HepG2 (cell line): Measurements from ENCODE around the gene SAP25. TPM values are rescaled to one million over a fixed set of nuclear protein-coding genes. Genes with fewer than 3 reads are reported as not detected.
A peak's percentile ranks its signal among the peaks of the same experiment; 100 is the strongest.

Experiments used
- ATF1 ChIP-seq: IDR thresholded peaks from 2 replicates; pipeline ENCODE4 v1.6.1; 2016; ENCODE audit warnings: mild to moderate bottlenecking, control low read depth
- CEBPZ ChIP-seq: IDR thresholded peaks from 2 replicates; pipeline ENCODE4 v1.6.1; 2012; ENCODE audit warnings: low read length, improper control_type of control experiment
- HHEX ChIP-seq: IDR thresholded peaks from 2 replicates; pipeline ENCODE4 v1.6.1; 2016; ENCODE audit warnings: control low read depth
- HOXA5 ChIP-seq: sonication (generic); formaldehyde crosslinking; IDR thresholded peaks from 2 replicates; pipeline ENCODE4 v1.4.0; 2020; ENCODE audit warnings: missing genetic modification reagents
- RBFOX2 ChIP-seq: fragments of 200-400 bp; formaldehyde crosslinking; IDR thresholded peaks from 2 replicates; pipeline ENCODE4 v1.6.1; 2017; ENCODE audit warnings: low read depth, mild to moderate bottlenecking, low read length
- RFXAP ChIP-seq: sonication (generic); formaldehyde crosslinking; IDR thresholded peaks from 2 replicates; pipeline ENCODE4 v1.4.0; 2020; ENCODE audit warnings: missing genetic modification reagents, borderline replicate concordance
- TRIM22 ChIP-seq: fragments of 450-650 bp; IDR thresholded peaks from 2 replicates; pipeline ENCODE4 v1.6.1; 2017
- XRCC5 ChIP-seq: fragments of 200-400 bp; formaldehyde crosslinking; optimal IDR thresholded peaks from 2 replicates; pipeline ENCODE3; 2017; ENCODE audit warnings: mild to moderate bottlenecking, low read length
- ZFP1 ChIP-seq: IDR thresholded peaks from 2 replicates; pipeline ENCODE4 v1.6.1; 2016
- ZNF225 ChIP-seq: sonication (generic); formaldehyde crosslinking; IDR thresholded peaks from 2 replicates; pipeline ENCODE4 v1.4.0; 2020; ENCODE audit warnings: mild to moderate bottlenecking, missing genetic modification reagents
- ZNF234 ChIP-seq: sonication (generic); formaldehyde crosslinking; conservative IDR thresholded peaks from 2 replicates; pipeline ENCODE4 v1.5.1; 2020; ENCODE audit warnings: mild to moderate bottlenecking, missing genetic modification reagents
- ZNF296 ChIP-seq: sonication (generic); formaldehyde crosslinking; conservative IDR thresholded peaks from 2 replicates; pipeline ENCODE4 v1.5.0; 2020; ENCODE audit warnings: mild to moderate bottlenecking, missing genetic modification reagents
- ZNF432 ChIP-seq: sonication (generic); formaldehyde crosslinking; IDR thresholded peaks from 2 replicates; pipeline ENCODE4 v1.5.0; 2020; ENCODE audit warnings: missing genetic modification reagents, mild to moderate bottlenecking, borderline replicate concordance
- ZNF563 ChIP-seq: sonication (generic); formaldehyde crosslinking; IDR thresholded peaks from 2 replicates; pipeline ENCODE4 v1.8.0; 2022; ENCODE audit warnings: mild to moderate bottlenecking, moderate library complexity, missing genetic modification reagents
- ZNF614 ChIP-seq: IDR thresholded peaks from 2 replicates; pipeline ENCODE4 v1.6.1; 2018; ENCODE audit warnings: missing biosample characterization, missing genetic modification reagents, inconsistent platforms, borderline replicate concordance
- ZNF768 ChIP-seq: sonication (generic); formaldehyde crosslinking; IDR thresholded peaks from 2 replicates; pipeline ENCODE4 v1.4.0; 2020; ENCODE audit warnings: missing genetic modification reagents
- polyA plus RNA-seq, 8 experiments: library from polyadenylated mRNA; depleted of rRNA in 3 of 8; stranded (reverse) in 7 of 8; unstranded in 1 of 8; fragments of >200 nt; fragmentation: Illumina TruSeq in 4 of 8; extraction: Trizol in 4 of 8; gene quantifications; 2 replicates each; pipeline versions ENCODE4 v1.2.1 to v1.2.3, GENCODE V29; 2011 to 2016; ENCODE audit warnings: low read depth in 4 of 8, missing spikeins in 1 of 8, mixed read lengths in 1 of 8; ENCODE audit not compliant: insufficient read depth in 1 of 8
- total RNA-seq, 5 experiments: library from RNA; depleted of rRNA; stranded (reverse); fragments of >200 nt; fragmentation: Illumina TruSeq; extraction: Trizol; gene quantifications; 2 replicates each; pipeline ENCODE4 v1.2.3, GENCODE V29; 2016; ENCODE audit warnings: low read depth in 1 of 5
- TF ChIP-seq, protein P1 (sequence below): sonication (generic); formaldehyde crosslinking; IDR thresholded peaks from 2 replicates; pipeline ENCODE4 v1.4.0; 2020; ENCODE audit warnings: mild to moderate bottlenecking, low read depth, missing genetic modification reagents
- TF ChIP-seq, protein P2 (sequence below): sonication (generic); formaldehyde crosslinking; IDR thresholded peaks from 2 replicates; pipeline ENCODE4 v1.5.1; 2020; ENCODE audit warnings: missing genetic modification reagents, mild to moderate bottlenecking, borderline replicate concordance
- TF ChIP-seq, protein P3 (sequence below): sonication (generic); formaldehyde crosslinking; IDR thresholded peaks from 2 replicates; pipeline ENCODE4 v1.5.0; 2020; ENCODE audit warnings: missing genetic modification reagents
- TF ChIP-seq, protein P4 (sequence below): IDR thresholded peaks from 2 replicates; pipeline ENCODE4 v1.6.1; 2018; ENCODE audit warnings: missing genetic modification reagents

SAP25 gene
- total and polyA plus RNA-seq, 2 of the 13 experiments (the other 11 are each of a cell fraction or from before 2014, with no cell fraction given), result 0.15 to 0.20 TPM

GRCh38 chr7:100611983-100612729 is 38.5 kb upstream of the SAP25 start, which contains the start of gene MOSPD3 (continued):
- TF ChIP-seq RFXAP (CRISPR knock-in tag), result peak; percentile 97
- TF ChIP-seq, protein P1, sequence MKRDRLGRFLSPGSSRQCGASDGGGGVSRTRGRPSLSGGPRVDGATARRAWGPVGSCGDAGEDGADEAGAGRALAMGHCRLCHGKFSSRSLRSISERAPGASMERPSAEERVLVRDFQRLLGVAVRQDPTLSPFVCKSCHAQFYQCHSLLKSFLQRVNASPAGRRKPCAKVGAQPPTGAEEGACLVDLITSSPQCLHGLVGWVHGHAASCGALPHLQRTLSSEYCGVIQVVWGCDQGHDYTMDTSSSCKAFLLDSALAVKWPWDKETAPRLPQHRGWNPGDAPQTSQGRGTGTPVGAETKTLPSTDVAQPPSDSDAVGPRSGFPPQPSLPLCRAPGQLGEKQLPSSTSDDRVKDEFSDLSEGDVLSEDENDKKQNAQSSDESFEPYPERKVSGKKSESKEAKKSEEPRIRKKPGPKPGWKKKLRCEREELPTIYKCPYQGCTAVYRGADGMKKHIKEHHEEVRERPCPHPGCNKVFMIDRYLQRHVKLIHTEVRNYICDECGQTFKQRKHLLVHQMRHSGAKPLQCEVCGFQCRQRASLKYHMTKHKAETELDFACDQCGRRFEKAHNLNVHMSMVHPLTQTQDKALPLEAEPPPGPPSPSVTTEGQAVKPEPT (CRISPR knock-in tag), result no peak
- TF ChIP-seq ZNF563 (CRISPR knock-in tag), result 0 out of 2 replicates have a peak, but pooled peaks have one; percentile 57
- no peak for TF ChIP-seq ZNF225 (CRISPR knock-in tag)
- TF ChIP-seq TRIM22, result no peak
- TF ChIP-seq, protein P2, sequence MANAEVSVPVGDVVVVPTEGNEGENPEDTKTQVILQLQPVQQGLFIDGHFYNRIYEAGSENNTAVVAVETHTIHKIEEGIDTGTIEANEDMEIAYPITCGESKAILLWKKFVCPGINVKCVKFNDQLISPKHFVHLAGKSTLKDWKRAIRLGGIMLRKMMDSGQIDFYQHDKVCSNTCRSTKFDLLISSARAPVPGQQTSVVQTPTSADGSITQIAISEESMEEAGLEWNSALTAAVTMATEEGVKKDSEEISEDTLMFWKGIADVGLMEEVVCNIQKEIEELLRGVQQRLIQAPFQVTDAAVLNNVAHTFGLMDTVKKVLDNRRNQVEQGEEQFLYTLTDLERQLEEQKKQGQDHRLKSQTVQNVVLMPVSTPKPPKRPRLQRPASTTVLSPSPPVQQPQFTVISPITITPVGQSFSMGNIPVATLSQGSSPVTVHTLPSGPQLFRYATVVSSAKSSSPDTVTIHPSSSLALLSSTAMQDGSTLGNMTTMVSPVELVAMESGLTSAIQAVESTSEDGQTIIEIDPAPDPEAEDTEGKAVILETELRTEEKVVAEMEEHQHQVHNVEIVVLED (CRISPR knock-in tag), result peak; percentile 66; the same call in 1 of the 2 replicates
- peak; percentile 86 for TF ChIP-seq ATF1 (CRISPR knock-in tag)
- TF ChIP-seq ZNF234, result no peak
- no peak for TF ChIP-seq ZNF432 (CRISPR knock-in tag)
- no peak; the same call in 1 of the 2 replicates for TF ChIP-seq CEBPZ
- no peak for TF ChIP-seq ZFP1 (CRISPR knock-in tag)
- 0 out of 2 replicates have a peak, but pooled peaks have one; percentile 10 for TF ChIP-seq HOXA5 (CRISPR knock-in tag)
- TF ChIP-seq ZNF296 (CRISPR knock-in tag), result no peak
- no peak for TF ChIP-seq HHEX
- TF ChIP-seq, protein P3, sequence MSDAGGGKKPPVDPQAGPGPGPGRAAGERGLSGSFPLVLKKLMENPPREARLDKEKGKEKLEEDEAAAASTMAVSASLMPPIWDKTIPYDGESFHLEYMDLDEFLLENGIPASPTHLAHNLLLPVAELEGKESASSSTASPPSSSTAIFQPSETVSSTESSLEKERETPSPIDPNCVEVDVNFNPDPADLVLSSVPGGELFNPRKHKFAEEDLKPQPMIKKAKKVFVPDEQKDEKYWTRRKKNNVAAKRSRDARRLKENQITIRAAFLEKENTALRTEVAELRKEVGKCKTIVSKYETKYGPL (CRISPR knock-in tag), result 0 out of 2 replicates have a peak, but pooled peaks have one; percentile 49
- TF ChIP-seq RBFOX2, result peak; percentile 95
- peak; percentile 71 for TF ChIP-seq ZNF614 (CRISPR knock-in tag)
- peak; percentile 18; the same call in 1 of the 2 replicates for TF ChIP-seq ZNF768
- TF ChIP-seq, protein P4, sequence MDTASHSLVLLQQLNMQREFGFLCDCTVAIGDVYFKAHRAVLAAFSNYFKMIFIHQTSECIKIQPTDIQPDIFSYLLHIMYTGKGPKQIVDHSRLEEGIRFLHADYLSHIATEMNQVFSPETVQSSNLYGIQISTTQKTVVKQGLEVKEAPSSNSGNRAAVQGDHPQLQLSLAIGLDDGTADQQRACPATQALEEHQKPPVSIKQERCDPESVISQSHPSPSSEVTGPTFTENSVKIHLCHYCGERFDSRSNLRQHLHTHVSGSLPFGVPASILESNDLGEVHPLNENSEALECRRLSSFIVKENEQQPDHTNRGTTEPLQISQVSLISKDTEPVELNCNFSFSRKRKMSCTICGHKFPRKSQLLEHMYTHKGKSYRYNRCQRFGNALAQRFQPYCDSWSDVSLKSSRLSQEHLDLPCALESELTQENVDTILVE (CRISPR knock-in tag), result no peak
- no peak for TF ChIP-seq XRCC5
